ENCODE results near the gene EID1. TPM values are rescaled to one million over a fixed set of nuclear protein-coding genes. Genes with fewer than 3 reads are reported as not detected.
"Not testable (repeated sequence)": the region's sequence is repeated elsewhere in the genome, so short reads cannot be mapped to it uniquely, and the experiment has no call there.

EID1 gene
- 100 to 1,000 TPM in 11 of 12 donors, not detected in 1; 213 to 282 (median 241) TPM for polyA plus RNA-seq (ENCODE audit: insufficient read length in 12 of 12)
- long read RNA-seq, donor 1, transcript EID1-201 (1 exons, 2,298 nt) = major isoform, 334 of 334 reads
- long read RNA-seq, donor 1, partial matches to known transcripts = 0 of 334 reads
- long read RNA-seq, donor 1, other reads (novel, unspliced or antisense) = 0 of 334 reads
- long read RNA-seq, donor 2, transcript EID1-201 (1 exons, 2,298 nt) = major isoform, 326 of 326 reads
- long read RNA-seq, donor 2, partial matches to known transcripts = 0 of 326 reads
- long read RNA-seq, donor 2, other reads (novel, unspliced or antisense) = 0 of 326 reads
- long read RNA-seq, donor 3, transcript EID1-201 (1 exons, 2,298 nt) = major isoform, 181 of 181 reads
- long read RNA-seq, donor 3, partial matches to known transcripts = 0 of 181 reads
- long read RNA-seq, donor 3, other reads (novel, unspliced or antisense) = 0 of 181 reads
- long read RNA-seq, donor 4, transcript EID1-201 (1 exons, 2,298 nt) = major isoform, 116 of 116 reads
- long read RNA-seq, donor 4, partial matches to known transcripts = 0 of 116 reads
- long read RNA-seq, donor 4, other reads (novel, unspliced or antisense) = 0 of 116 reads
- long read RNA-seq, donor 5, transcript EID1-201 (1 exons, 2,298 nt) = major isoform, 402 of 402 reads
- long read RNA-seq, donor 5, partial matches to known transcripts = 0 of 402 reads
- long read RNA-seq, donor 5, other reads (novel, unspliced or antisense) = 0 of 402 reads
- long read RNA-seq, donor 6, transcript EID1-201 (1 exons, 2,298 nt) = major isoform, 231 of 231 reads
- long read RNA-seq, donor 6, partial matches to known transcripts = 0 of 231 reads
- long read RNA-seq, donor 6, other reads (novel, unspliced or antisense) = 0 of 231 reads
- long read RNA-seq, donor 7, transcript EID1-201 (1 exons, 2,298 nt) = major isoform, 176 of 176 reads
- long read RNA-seq, donor 7, partial matches to known transcripts = 0 of 176 reads
- long read RNA-seq, donor 7, other reads (novel, unspliced or antisense) = 0 of 176 reads
- long read RNA-seq, donor 8, transcript EID1-201 (1 exons, 2,298 nt) = major isoform, 396 of 396 reads
- long read RNA-seq, donor 8, partial matches to known transcripts = 0 of 396 reads
- long read RNA-seq, donor 8, other reads (novel, unspliced or antisense) = 0 of 396 reads
- long read RNA-seq, donor 9, transcript EID1-201 (1 exons, 2,298 nt) = major isoform, 247 of 247 reads
- long read RNA-seq, donor 9, partial matches to known transcripts = 0 of 247 reads
- long read RNA-seq, donor 9, other reads (novel, unspliced or antisense) = 0 of 247 reads
- long read RNA-seq, donor 10, transcript EID1-201 (1 exons, 2,298 nt) = major isoform, 302 of 302 reads
- long read RNA-seq, donor 10, partial matches to known transcripts = 0 of 302 reads
- long read RNA-seq, donor 10, other reads (novel, unspliced or antisense) = 0 of 302 reads
- long read RNA-seq, donor 11, transcript EID1-201 (1 exons, 2,298 nt) = major isoform, 431 of 431 reads
- long read RNA-seq, donor 11, partial matches to known transcripts = 0 of 431 reads
- long read RNA-seq, donor 11, other reads (novel, unspliced or antisense) = 0 of 431 reads

- peak; percentile 98 for DNase-seq
Measured at GRCh38 chr15:48877630-48878595, at the start of gene EID1. Gene EID1 (plus strand): TSS chr15:48878134. CDS start chr15:48878177, 43 bp downstream.

- no peak for DNase-seq
Measured at GRCh38 chr15:48828471-48828870, 49.5 kb upstream of the EID1 start.

DNA sequence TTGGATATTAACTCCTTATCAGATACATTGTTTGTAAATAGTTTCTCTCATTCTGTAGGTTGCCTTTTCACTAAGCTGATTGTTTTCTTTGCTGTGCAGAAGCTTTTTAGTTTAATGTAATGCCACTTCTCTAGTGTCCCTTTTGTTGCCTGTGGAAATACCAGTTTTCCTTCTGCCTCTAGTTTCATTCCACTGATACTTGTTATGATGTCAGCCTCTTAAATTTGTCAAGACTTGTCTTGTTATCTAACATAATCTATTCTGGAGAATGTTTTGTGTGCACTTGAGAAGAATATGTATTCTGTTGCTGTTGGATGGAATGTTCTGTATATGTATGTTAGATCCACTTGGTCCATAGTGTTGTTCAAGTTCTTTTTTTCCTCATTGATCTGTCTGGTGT lies 49.0 kb upstream of the EID1 start:
- no peak for DNase-seq

GRCh38 chr15:48832648-48833047 lies 45.3 kb upstream of the EID1 start:
- no peak for DNase-seq

GRCh38 chr15:48833526-48834239 lies 44.3 kb upstream of the EID1 start:
- DNase-seq = no peak

DNA sequence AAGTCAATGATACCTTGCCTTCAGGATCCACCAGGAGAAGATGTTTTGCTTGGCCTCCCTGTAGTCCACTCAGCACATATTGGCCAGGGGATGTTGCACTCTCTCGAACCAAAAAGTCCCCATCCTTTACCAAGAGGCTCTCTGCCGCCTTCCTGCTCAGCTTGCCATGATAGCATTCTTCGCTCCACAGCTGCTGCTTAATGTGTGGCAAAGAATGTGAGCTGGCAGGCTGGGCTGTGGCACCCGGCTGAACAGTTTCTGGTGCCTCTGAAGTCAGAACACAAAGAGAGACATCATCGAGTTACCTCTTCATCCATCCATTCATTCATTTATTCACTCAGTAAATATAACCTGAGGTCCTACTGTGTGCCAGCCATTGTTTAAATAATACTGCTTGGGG lies 43.2 kb upstream of the EID1 start:
- DNase-seq = no peak

DNA sequence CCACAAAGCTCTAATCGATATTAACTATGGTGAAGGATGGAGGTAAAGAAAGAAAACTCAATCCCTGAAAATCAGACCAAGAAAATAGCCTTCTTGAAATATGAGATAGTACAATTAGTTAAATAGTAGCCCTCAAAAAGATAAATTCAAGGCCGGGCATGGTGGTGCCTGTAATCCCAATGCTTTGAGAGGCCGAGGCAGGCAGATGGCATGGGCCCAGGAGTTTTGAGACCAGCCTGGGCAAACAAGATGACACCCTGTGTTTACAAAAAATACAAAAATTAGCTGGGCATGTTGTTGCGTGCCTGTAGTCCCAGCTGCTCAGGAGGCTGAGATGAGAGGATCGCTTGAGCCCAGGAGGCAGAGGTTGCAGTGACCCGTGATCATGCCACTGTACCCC lies 35.4 kb upstream of the EID1 start:
- DNase-seq = no peak

- no peak for DNase-seq
Measured at GRCh38 chr15:48845123-48845522, 32.8 kb upstream of the EID1 start.

DNA sequence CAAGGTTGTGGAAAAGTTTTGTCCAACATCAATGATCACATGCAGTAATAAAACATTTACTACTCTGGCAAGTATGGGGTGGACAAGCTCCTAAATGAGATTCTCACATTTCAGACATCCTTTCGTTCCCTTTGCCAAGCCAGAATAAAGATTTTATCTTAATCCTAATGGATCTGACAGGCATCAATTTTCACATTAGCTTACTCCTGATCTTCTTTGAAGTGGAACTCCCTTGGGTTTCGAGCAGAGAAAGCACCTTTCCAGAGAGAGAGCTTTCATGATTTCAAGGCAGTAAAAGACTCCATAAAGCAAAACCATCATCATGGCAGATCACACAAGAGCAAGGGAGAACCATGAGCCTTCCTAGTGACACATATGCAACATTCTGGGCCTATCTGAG lies 27.3 kb upstream of the EID1 start:
- no peak for DNase-seq

DNA sequence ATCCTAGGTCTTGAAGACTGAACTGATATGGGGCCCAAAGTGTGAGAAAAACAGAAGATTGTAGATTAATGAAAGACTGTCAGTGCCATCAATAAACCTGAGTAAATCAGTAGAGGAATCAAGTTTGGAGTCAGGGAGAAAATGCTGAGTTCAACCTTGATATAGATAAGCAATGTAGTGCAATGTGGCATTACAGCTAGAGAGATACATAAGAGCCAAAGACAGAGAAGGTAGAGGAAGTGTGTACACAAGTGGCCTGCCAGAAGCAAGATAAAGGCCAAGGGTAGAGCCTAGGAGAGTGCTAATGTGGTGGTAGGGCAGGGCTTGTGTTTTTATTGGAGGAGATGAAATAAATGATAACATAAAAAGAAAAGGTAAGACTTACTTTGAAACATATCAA lies 26.0 kb upstream of the EID1 start:
- DNase-seq = no peak

GRCh38 chr15:48854434-48854833 lies 23.5 kb upstream of the EID1 start:
- DNase-seq = not testable (repeated sequence)

GRCh38 chr15:48855501-48856440 lies 22.2 kb upstream of the EID1 start:
- peak; percentile 43 for DNase-seq

- no peak for DNase-seq
Measured at GRCh38 chr15:48856942-48857341, 21.0 kb upstream of the EID1 start.

GRCh38 chr15:48858401-48858800 lies 19.5 kb upstream of the EID1 start:
- DNase-seq = no peak

GRCh38 chr15:48859426-48859825 lies 18.5 kb upstream of the EID1 start:
- no peak for DNase-seq

DNA sequence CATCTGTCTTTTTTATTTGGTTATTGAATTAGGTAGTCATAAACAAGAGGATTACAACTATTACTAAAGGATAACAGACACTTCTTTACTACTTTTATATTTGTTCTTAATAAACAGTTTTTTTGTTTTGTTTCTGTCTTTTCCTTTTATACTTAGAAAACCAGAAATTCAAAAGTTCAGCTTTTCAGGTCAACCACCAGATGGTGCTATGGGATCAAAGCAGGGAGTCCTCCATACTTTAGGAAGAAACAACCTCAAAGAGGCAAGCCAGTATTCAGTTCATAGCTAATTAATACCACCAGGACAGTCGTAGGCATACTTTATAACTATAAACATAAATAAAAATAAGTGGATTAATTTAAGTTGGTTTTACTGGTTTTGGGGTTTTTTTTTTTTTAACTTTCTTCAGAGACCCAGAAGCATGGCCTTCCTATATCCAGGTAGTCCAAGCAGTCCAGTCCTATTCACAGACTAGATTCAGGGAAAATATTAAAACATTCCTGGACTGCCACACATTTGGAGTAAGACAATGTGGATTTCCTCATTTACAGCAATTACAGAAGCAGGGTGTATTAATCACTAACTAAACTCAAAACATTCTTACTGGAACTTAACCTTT lies 16.0 kb upstream of the EID1 start:
- peak; percentile 56 for DNase-seq

DNA sequence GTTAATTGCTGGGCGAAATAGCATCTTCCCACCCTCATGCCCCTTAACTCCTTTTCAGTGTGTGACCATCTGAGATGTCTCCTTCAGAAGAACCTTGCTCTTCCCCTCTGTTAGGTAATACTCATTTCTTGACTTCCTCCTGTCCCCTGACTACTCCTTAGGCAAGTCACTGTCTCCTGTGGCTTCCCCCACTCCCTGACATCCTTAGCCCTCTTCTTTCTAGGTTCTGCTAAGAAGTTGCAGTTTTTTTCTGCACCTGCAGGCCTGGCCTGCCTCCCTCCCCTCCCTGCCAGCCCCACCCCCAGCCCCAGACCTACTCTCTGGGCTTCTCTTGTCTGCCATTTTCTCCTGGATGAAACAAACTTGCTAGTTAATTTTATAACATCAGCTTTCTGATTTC lies 15.2 kb upstream of the EID1 start:
- no peak for DNase-seq

Measured in muscle of arm (tissue), 14 donors.